ENCODE data around the gene CER1. TPM values are rescaled to one million over a fixed set of nuclear protein-coding genes. Genes with fewer than 3 reads are reported as not detected.

CER1 gene
- total and polyA plus RNA-seq, 2 of the 8 experiments (the other 6 are each of a cell fraction or from before 2014, with no cell fraction given), result 0.26 to 3.4 TPM

- DNase-seq (ENCODE audit: low read depth in 1 of 2, low spot score in 2 of 2), result no peak
- TF ChIP-seq HDAC2 (IDR thresholded peaks at IDR 0.05; ENCODE audit: borderline replicate concordance in 1 of 2, low read depth in 2 of 2, low read length in 2 of 2) (no peak), KDM4A (IDR thresholded peaks at IDR 0.05; ENCODE audit: low read depth, low read length, severe bottlenecking) (no peak), CBX5 (IDR thresholded peaks at IDR 0.05; ENCODE audit: low read depth, low read length) (no peak), SP4 (IDR thresholded peaks at IDR 0.05; ENCODE audit: low read length) (no peak), GTF2F1 (IDR thresholded peaks at IDR 0.05; ENCODE audit: borderline replicate concordance, low read depth, low read length) (no peak), SP2 (IDR thresholded peaks at IDR 0.05; ENCODE audit: low read length) (no peak), POLR2A (IDR thresholded peaks at IDR 0.05; ENCODE audit: control extremely low read depth in 1 of 2, low read depth in 2 of 2, low read length in 2 of 2) (no peak), EZH2 (IDR thresholded peaks at IDR 0.05; ENCODE audit: low read depth, low read length, severe bottlenecking) (no peak), SUZ12 (IDR thresholded peaks at IDR 0.05; ENCODE audit: low read length) (no peak), GABPA (IDR thresholded peaks at IDR 0.05; ENCODE audit: borderline replicate concordance, insufficient read depth, low read length) (no peak), KDM1A (IDR thresholded peaks at IDR 0.05; ENCODE audit: borderline replicate concordance, low read length) (no peak), CTBP2 (IDR thresholded peaks at IDR 0.05; ENCODE audit: borderline replicate concordance, insufficient read depth, insufficient read length, low read length) (no peak)
- TF ChIP-seq, protein P1, sequence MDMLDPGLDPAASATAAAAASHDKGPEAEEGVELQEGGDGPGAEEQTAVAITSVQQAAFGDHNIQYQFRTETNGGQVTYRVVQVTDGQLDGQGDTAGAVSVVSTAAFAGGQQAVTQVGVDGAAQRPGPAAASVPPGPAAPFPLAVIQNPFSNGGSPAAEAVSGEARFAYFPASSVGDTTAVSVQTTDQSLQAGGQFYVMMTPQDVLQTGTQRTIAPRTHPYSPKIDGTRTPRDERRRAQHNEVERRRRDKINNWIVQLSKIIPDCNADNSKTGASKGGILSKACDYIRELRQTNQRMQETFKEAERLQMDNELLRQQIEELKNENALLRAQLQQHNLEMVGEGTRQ (IDR thresholded peaks at IDR 0.05; ENCODE audit: low read length), result no peak
These were observed 17.5 kb downstream of the CER1 start for GRCh38 chr9:14705079-14705478.

More at GRCh38 chr9:14705079-14705478, 17.5 kb downstream of the CER1 start:
- no peak for FAIRE-seq
- no peak overlapping the region for H2AFZ ChIP-seq (ENCODE audit: low read length)
- no peaks in the 10 kb centered on the region for H3K36me3 ChIP-seq (ENCODE audit: control insufficient read depth in 2 of 4, insufficient read depth in 4 of 4, low read length in 3 of 4)
- H2BK15ac ChIP-seq (ENCODE audit: low read length), result no peak overlapping the region
- H3K9me3 ChIP-seq (ENCODE audit: insufficient read depth in 2 of 2, low read depth in 1 of 2, low read length in 1 of 2), result no peaks in the 10 kb centered on the region; a peak in 1 of 4 replicates
- H3K4me3 ChIP-seq (ENCODE audit: extremely low read depth in 1 of 4, insufficient read depth in 2 of 4, low read depth in 3 of 4, low read length in 4 of 4), result no peak overlapping the region
- H3K4me2 ChIP-seq (ENCODE audit: insufficient read depth in 1 of 2, low read depth in 2 of 2, low read length in 2 of 2), result no peak overlapping the region
- H3K27me3 ChIP-seq (replicated peaks in 1 of 4; ENCODE audit: control insufficient read depth in 3 of 4, extremely low read depth in 1 of 4, insufficient read depth in 3 of 4, low read length in 3 of 4), result no peaks in the 10 kb centered on the region
- no peak overlapping the region for H3K14ac ChIP-seq (ENCODE audit: insufficient read length)
- no peaks in the 10 kb centered on the region for H3K79me1 ChIP-seq (ENCODE audit: low read depth, low read length)
- H3K27ac ChIP-seq (ENCODE audit: low read depth, low read length), result no peak overlapping the region
- CTCF ChIA-PET (ENCODE audit: partially characterized antibody), result interaction anchor here (0.9 to 1.0 kb wide), 2 partner anchors 44 to 46 kb away, joined by 3 read pairs; no protein-coding TSS in a partner anchor
- H3K23me2 ChIP-seq (ENCODE audit: low read depth, low read length), result no peaks in the 10 kb centered on the region
- H2BK20ac ChIP-seq (ENCODE audit: low read length), result no peak overlapping the region
- no peak overlapping the region for H2BK5ac ChIP-seq (ENCODE audit: low read depth, low read length)
- H3K4ac ChIP-seq (replicated peaks; ENCODE audit: insufficient read length, low read depth, low read length), result no peak overlapping the region
- H3K56ac ChIP-seq (replicated peaks; ENCODE audit: insufficient read length, low read depth, low read length), result no peak overlapping the region
- H4K8ac ChIP-seq (ENCODE audit: extremely low read depth, insufficient read depth, low read length), result no peak overlapping the region
- no peak overlapping the region for H3K9ac ChIP-seq (replicated peaks in 1 of 4; ENCODE audit: extremely low read depth in 1 of 4, low read depth in 3 of 4, low read length in 3 of 4)
- no peaks in the 10 kb centered on the region for H3K79me2 ChIP-seq (ENCODE audit: control insufficient read depth in 1 of 2, insufficient read depth in 2 of 2, low read length in 2 of 2)
- no peak overlapping the region for H4K91ac ChIP-seq (replicated peaks; ENCODE audit: insufficient read length, low read length)
- no peak overlapping the region for H2BK12ac ChIP-seq (ENCODE audit: low read depth, low read length)
- H3K23ac ChIP-seq (ENCODE audit: insufficient read length), result no peak overlapping the region
- H4K5ac ChIP-seq (ENCODE audit: insufficient read length, low read depth, low read length), result no peak overlapping the region
- no peak overlapping the region for H2AK5ac ChIP-seq (ENCODE audit: low read depth, low read length)
- POLR2A ChIA-PET (ENCODE audit: partially characterized antibody), result interaction anchor here (1.1 kb wide), 1 partner anchor 11 kb away, joined by 3 read pairs; the partner anchor contains the start of gene ZDHHC21
- H3K4me1 ChIP-seq (replicated peaks in 1 of 4; ENCODE audit: control insufficient read depth in 3 of 4, insufficient read depth in 4 of 4, low read length in 3 of 4), result peaks cover 0 to 3% (median 0%) of the 10 kb centered on the region in 4 experiments; a peak in 1 of 7 replicates
- H2BK120ac ChIP-seq (replicated peaks; ENCODE audit: low read depth, low read length), result no peak overlapping the region
- H4K20me1 ChIP-seq (replicated peaks in 1 of 2; ENCODE audit: control insufficient read depth in 1 of 2, insufficient read depth in 2 of 2, low read length in 2 of 2), result no peaks in the 10 kb centered on the region
- no peak overlapping the region for H3K18ac ChIP-seq (ENCODE audit: extremely low read depth, low read length)
